CD14-positive monocyte (primary cell): Measurements from ENCODE around the gene CCDC13. TPM values are rescaled to one million over a fixed set of nuclear protein-coding genes. Genes with fewer than 3 reads are reported as not detected.

Source experiments
- DNase-seq, 3 donors: peaks; one replicate each; pipeline ENCODE4 v3.0.0-alpha.2; 2011 to 2022
- H2AFZ ChIP-seq: 2 replicates; pipeline ENCODE4 v1.6.0; 2012; ENCODE audit warnings: mild to moderate bottlenecking, low read depth, low read length, inconsistent platforms; ENCODE audit not compliant: insufficient read depth, poor library complexity, severe bottlenecking
- H3K27ac ChIP-seq, 2 donors: 1 replicate in 1 of 2; 2 replicates in 1 of 2; pipeline ENCODE4 v1.5.1; 2012 to 2013; ENCODE audit warnings: low read length in 2 of 2, control low read depth in 1 of 2, inconsistent platforms in 1 of 2, low read depth in 1 of 2, mild to moderate bottlenecking in 1 of 2
- H3K27me3 ChIP-seq, 2 donors: one replicate each; pipeline versions ENCODE4 v1.6.0 to v1.6.1; 2011 to 2013; ENCODE audit warnings: low read length in 2 of 2; ENCODE audit not compliant: control insufficient read depth in 2 of 2, insufficient read depth in 2 of 2
- H3K36me3 ChIP-seq, 2 donors: replicated peaks in 1 of 2; 1 replicate in 1 of 2; 2 replicates in 1 of 2; pipeline versions ENCODE4 v1.5.1 to v1.6.1; 2012 to 2013; ENCODE audit warnings: low read length in 2 of 2, control low read depth in 1 of 2, inconsistent platforms in 1 of 2, mild to moderate bottlenecking in 1 of 2; ENCODE audit not compliant: insufficient read depth in 2 of 2, control insufficient read depth in 1 of 2
- H3K4me1 ChIP-seq, 2 donors: 1 replicate in 1 of 2; 2 replicates in 1 of 2; pipeline versions ENCODE4 v1.5.1 to v1.6.1; 2012 to 2013; ENCODE audit warnings: low read length in 2 of 2, control low read depth in 1 of 2, inconsistent platforms in 1 of 2, mild to moderate bottlenecking in 1 of 2, moderate library complexity in 1 of 2; ENCODE audit not compliant: insufficient read depth in 2 of 2, control insufficient read depth in 1 of 2
- H3K4me2 ChIP-seq: replicated peaks from 2 replicates; pipeline ENCODE3; 2012; ENCODE audit warnings: low read length, moderate library complexity, mild to moderate bottlenecking; ENCODE audit not compliant: poor library complexity, severe bottlenecking; ENCODE audit errors: extremely low read depth
- H3K4me3 ChIP-seq, 3 experiments: fragments of 200-600 bp in 1 of 3; sonication (generic) in 1 of 3; replicated peaks in 1 of 3; 1 replicate in 2 of 3; 2 replicates in 1 of 3; pipeline ENCODE4 v1.5.1; 2011 to 2013; ENCODE audit warnings: low read length in 3 of 3, mild to moderate bottlenecking in 3 of 3, control low read depth in 2 of 3, low read depth in 2 of 3, inconsistent platforms in 1 of 3, moderate library complexity in 1 of 3
- H3K79me2 ChIP-seq: 2 replicates; pipeline ENCODE4 v1.6.0; 2012; ENCODE audit warnings: mild to moderate bottlenecking, control low read depth, inconsistent platforms, low read length, moderate library complexity; ENCODE audit not compliant: insufficient read depth
- H3K9ac ChIP-seq: 2 replicates; pipeline ENCODE4 v1.6.0; 2017; ENCODE audit warnings: low read length, mild to moderate bottlenecking; ENCODE audit not compliant: insufficient read depth, poor library complexity, severe bottlenecking
- H3K9me3 ChIP-seq, 2 donors: replicated peaks in 1 of 2; 1 replicate in 1 of 2; 2 replicates in 1 of 2; pipeline versions ENCODE4 v1.5.1 to v1.6.1; 2012 to 2013; ENCODE audit warnings: low read length in 2 of 2, control low read depth in 1 of 2; ENCODE audit not compliant: control insufficient read depth in 1 of 2, insufficient read depth in 1 of 2
- H4K20me1 ChIP-seq: 2 replicates; pipeline ENCODE4 v1.6.0; 2012; ENCODE audit warnings: mild to moderate bottlenecking, low read length, control low read depth, moderate library complexity; ENCODE audit not compliant: insufficient read depth
- H3K27ac Mint-ChIP-seq, 7 donors: one replicate each; pipeline ENCODE4 v1.8.0; 2020; ENCODE audit warnings: mild to moderate bottlenecking in 7 of 7, mixed read lengths in 7 of 7, moderate library complexity in 6 of 7, inconsistent platforms in 2 of 7
- H3K27me3 Mint-ChIP-seq, 3 donors: one replicate each; pipeline ENCODE4 v1.8.0; 2021 to 2022; ENCODE audit warnings: low read depth in 3 of 3, mild to moderate bottlenecking in 3 of 3, mixed read lengths in 3 of 3, moderate library complexity in 3 of 3, inconsistent platforms in 1 of 3
- H3K36me3 Mint-ChIP-seq, 2 donors: one replicate each; pipeline ENCODE4 v1.8.0; 2020; ENCODE audit warnings: mixed read lengths in 2 of 2, inconsistent platforms in 1 of 2, mild to moderate bottlenecking in 1 of 2
- H3K4me1 Mint-ChIP-seq: one replicate; pipeline ENCODE4 v1.8.0; 2020; ENCODE audit warnings: mild to moderate bottlenecking, mixed read lengths
- H3K4me3 Mint-ChIP-seq, 2 donors: one replicate each; pipeline ENCODE4 v1.8.0; 2020; ENCODE audit warnings: mild to moderate bottlenecking in 2 of 2, mixed read lengths in 2 of 2, moderate library complexity in 1 of 2
- H3K9me3 Mint-ChIP-seq, 7 donors: one replicate each; pipeline ENCODE4 v1.8.0; 2020 to 2022; ENCODE audit warnings: mixed read lengths in 7 of 7, mild to moderate bottlenecking in 6 of 7, moderate library complexity in 6 of 7, inconsistent platforms in 2 of 7
- WGBS: methylation state at CpG from one replicate; pipeline ENCODE4 v1.1.5; 2013; ENCODE audit warnings: missing lambda C conversion rate; ENCODE audit not compliant: insufficient coverage; 5-methylcytosine and 5-hydroxymethylcytosine counted together
- intact Hi-C, 2 donors: fragments of 100-400 bp; cut with micrococcal nuclease; formaldehyde crosslinking; loops; one replicate each; pipeline versions ENCODE4 v1.15.0 to v1.15.1; 2023
- polyA plus RNA-seq, 3 donors: library from polyadenylated mRNA; depleted of rRNA in 1 of 3; unstranded in 2 of 3; stranded (reverse) in 1 of 3; fragments of 300-500 nt in 2 of 3; fragments of >200 nt in 1 of 3; fragmentation: Illumina TruSeq in 2 of 3; gene quantifications; 1 replicate in 2 of 3; 2 replicates in 1 of 3; pipeline ENCODE4 v1.2.3, GENCODE V29; 2012 to 2021
- small RNA-seq: library from RNA; depleted of rRNA; stranded (forward); fragments of <200 nt; gene quantifications from one replicate; pipeline ENCODE3, GENCODE V24; 2012; ENCODE audit warnings: low read depth; ENCODE audit not compliant: insufficient read length
- TF ChIP-seq, protein P1 (sequence below): fragments of 200-600 bp; IDR thresholded peaks from one replicate; pipeline ENCODE4 v1.8.0; 2022; ENCODE audit warnings: antibody characterized with exemption, mild to moderate bottlenecking

The CCDC13 gene
- polyA plus RNA-seq, 3 donors = 0.97 to 2.4 (median 1.8) TPM

DNA sequence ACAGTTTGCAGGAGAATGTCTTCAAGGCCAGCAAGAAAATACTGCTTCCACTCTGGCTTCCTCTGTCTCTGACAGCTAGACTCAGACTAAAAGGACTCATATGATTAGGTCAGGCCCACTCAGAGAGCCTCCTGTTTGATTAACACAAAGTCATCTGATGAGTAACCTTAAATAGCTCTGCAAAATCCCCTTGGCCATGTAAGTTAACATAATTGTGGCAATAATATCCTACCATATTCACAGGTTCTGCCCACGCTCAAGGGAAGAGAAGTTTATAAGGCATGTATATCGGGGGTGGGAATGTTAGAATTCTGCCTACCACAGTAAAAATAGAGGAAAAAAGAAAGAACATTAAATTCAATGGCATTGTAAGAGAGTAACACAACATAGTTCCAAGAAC, 49.8 kb downstream of the CCDC13 start:
- Mint-ChIP-seq H3K9me3 (peaks cover 0 to 3% (median 0%) of the 10 kb centered on the region in 7 donors), H3K27me3 (peaks cover 2 to 13% (median 3%) of the 10 kb centered on the region in 3 donors), H3K4me3 (no peak overlapping the region), H3K36me3 (no peaks in the 10 kb centered on the region), H3K27ac (no peak overlapping the region), H3K4me1 (peaks cover 24% of the 10 kb centered on the region)
- no peak overlapping the region for H2AFZ ChIP-seq
- no peaks in the 10 kb centered on the region for H4K20me1 ChIP-seq
- H3K36me3 ChIP-seq = no peaks in the 10 kb centered on the region
- DNase-seq = no peak
- no peaks in the 10 kb centered on the region for H3K79me2 ChIP-seq
- no peaks in the 10 kb centered on the region for H3K9me3 ChIP-seq
- H3K27ac ChIP-seq = no peak overlapping the region
- no peak overlapping the region for H3K9ac ChIP-seq
- TF ChIP-seq, protein P1, sequence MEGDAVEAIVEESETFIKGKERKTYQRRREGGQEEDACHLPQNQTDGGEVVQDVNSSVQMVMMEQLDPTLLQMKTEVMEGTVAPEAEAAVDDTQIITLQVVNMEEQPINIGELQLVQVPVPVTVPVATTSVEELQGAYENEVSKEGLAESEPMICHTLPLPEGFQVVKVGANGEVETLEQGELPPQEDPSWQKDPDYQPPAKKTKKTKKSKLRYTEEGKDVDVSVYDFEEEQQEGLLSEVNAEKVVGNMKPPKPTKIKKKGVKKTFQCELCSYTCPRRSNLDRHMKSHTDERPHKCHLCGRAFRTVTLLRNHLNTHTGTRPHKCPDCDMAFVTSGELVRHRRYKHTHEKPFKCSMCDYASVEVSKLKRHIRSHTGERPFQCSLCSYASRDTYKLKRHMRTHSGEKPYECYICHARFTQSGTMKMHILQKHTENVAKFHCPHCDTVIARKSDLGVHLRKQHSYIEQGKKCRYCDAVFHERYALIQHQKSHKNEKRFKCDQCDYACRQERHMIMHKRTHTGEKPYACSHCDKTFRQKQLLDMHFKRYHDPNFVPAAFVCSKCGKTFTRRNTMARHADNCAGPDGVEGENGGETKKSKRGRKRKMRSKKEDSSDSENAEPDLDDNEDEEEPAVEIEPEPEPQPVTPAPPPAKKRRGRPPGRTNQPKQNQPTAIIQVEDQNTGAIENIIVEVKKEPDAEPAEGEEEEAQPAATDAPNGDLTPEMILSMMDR = no peak
- WGBS = no CpG with 5 or more reads among the region's 2 CpGs
- intact Hi-C loops = no loop called here
- no peaks in the 10 kb centered on the region for H3K27me3 ChIP-seq
- H3K4me3 ChIP-seq = no peak overlapping the region
- no peak overlapping the region for H3K4me2 ChIP-seq
- H3K4me1 ChIP-seq = peaks cover 21 to 25% of the 10 kb centered on the region in 2 donors

Small RNA genes within 50 kb of the gene (small RNA-seq; reads per million reads assigned to genes)
- gene CCDC13 = not detected

Other genes with a start within 250 kb of the CCDC13 start
- gene SEC22C, start 191.3 kb downstream of the CCDC13 start, polyA plus RNA-seq = 10 to 100 TPM; 15.3 to 28.4 (median 27.4) TPM
- 10 to 100 TPM; 35.7 to 89.1 (median 89.1) TPM for gene SS18L2, start 182.4 kb downstream of the CCDC13 start, polyA plus RNA-seq
- 10 to 100 TPM in 1 of 3 donors, 1 to 10 TPM in 2; 2.6 to 78.5 (median 5.8) TPM for gene NKTR, start 172.6 kb downstream of the CCDC13 start, polyA plus RNA-seq
- gene ZBTB47, start 119.6 kb downstream of the CCDC13 start, polyA plus RNA-seq = 1 to 10 TPM in 1 of 3 donors, under 1 TPM in 2; 0.35 to 9.8 (median 0.41) TPM
- not detected for gene KLHL40, start 87.7 kb downstream of the CCDC13 start, polyA plus RNA-seq
- gene HHATL, start 70.5 kb downstream of the CCDC13 start, polyA plus RNA-seq = not detected
- 100 to 1,000 TPM in 2 of 3 donors, 10 to 100 TPM in 1; 34.8 to 115 (median 104) TPM for gene HIGD1A, start 31.2 kb upstream of the CCDC13 start, polyA plus RNA-seq
- gene ACKR2, start 36.2 kb upstream of the CCDC13 start, polyA plus RNA-seq = under 1 TPM in 1 of 3 donors, not detected in 2; 0.49 TPM
- gene CYP8B1, start 102.6 kb upstream of the CCDC13 start, polyA plus RNA-seq = under 1 TPM in 1 of 3 donors, not detected in 2; 0.01 TPM
- gene ZNF662, start 132.9 kb upstream of the CCDC13 start, polyA plus RNA-seq = under 1 TPM in 1 of 3 donors, not detected in 2; 0.09 TPM
- under 1 TPM in 1 of 3 donors, not detected in 2; 0.13 TPM for gene GASK1A, start 206.1 kb upstream of the CCDC13 start, polyA plus RNA-seq